K562 (cell line): ENCODE results near the gene DUSP3. TPM values are rescaled to one million over a fixed set of nuclear protein-coding genes. Genes with fewer than 3 reads are reported as not detected.
A peak's percentile ranks its signal among the peaks of the same experiment; 100 is the strongest.

Source experiments
- ATAC-seq: fragments of 200-7000 bp; cut with Tn5 transposase; 3 replicates; pipeline ENCODE4 v1.9.1; 2020; ENCODE audit warnings: moderate library complexity
- Bru-seq: library from RNA; stranded (reverse); fragments of 400-500 nt; gene quantifications from one replicate; lab custom pipeline; 2021; lab: Mats Ljungman, UMichigan
- BruChase-seq, 2 experiments: library from RNA; stranded (reverse); fragments of 400-500 nt; gene quantifications; one replicate each; lab custom pipeline; 2021; lab: Mats Ljungman, UMichigan
- BruUV-seq: library from RNA; stranded (reverse); fragments of 400-500 nt; replicated peaks from 2 replicates; lab custom pipeline; 2021; lab: Mats Ljungman, UMichigan
- CTCF ChIA-PET: fragments of 300-600 bp; formaldehyde crosslinking; extraction: SDS; loops from one replicate; lab custom pipeline; 2021; ENCODE audit warnings: low intra/inter-chr PET ratio; lab: Yijun Ruan, JAX
- POLR2A ChIA-PET: fragments of 300-600, 350-650 bp; sonication (Branson Sonifier 250); formaldehyde crosslinking; extraction: SDS; loops from one replicate; lab custom pipeline; 2021; ENCODE audit warnings: antibody characterized with exemption, inconsistent platforms; lab: Yijun Ruan, JAX
- DNase-seq, 4 experiments: peaks; one replicate each; pipeline versions ENCODE4 v3.0.0 to v3.0.0-alpha.2; 2011 to 2018; ENCODE audit warnings: low spot score in 3 of 4, mixed read lengths in 3 of 4; ENCODE audit errors: extremely low read depth in 1 of 4
- FAIRE-seq: peaks from 2 replicates; lab custom pipeline; 2011; peaks lifted over from hg19 to GRCh38; lab: Jason Lieb, UNC
- H2AFZ ChIP-seq: 2 replicates; pipeline ENCODE4 v1.6.0; 2011; ENCODE audit warnings: low read depth, low read length, control low read depth, inconsistent platforms
- H3K27ac ChIP-seq: fragments of 200-600 bp; 3 replicates; pipeline ENCODE4 v1.8.0; 2011; ENCODE audit warnings: low read depth, mild to moderate bottlenecking, control low read depth, inconsistent platforms, low read length, moderate library complexity, mixed read lengths; ENCODE audit errors: extremely low read depth
- H3K27me3 ChIP-seq, 2 experiments: fragments of 300-600 bp in 1 of 2; 2 replicates in 1 of 2; 3 replicates in 1 of 2; pipeline versions ENCODE4 v1.6.0 to v1.8.0; 2011; ENCODE audit warnings: inconsistent platforms in 2 of 2, low read length in 2 of 2, mild to moderate bottlenecking in 1 of 2, mixed read lengths in 1 of 2, moderate library complexity in 1 of 2; ENCODE audit not compliant: control insufficient read depth in 2 of 2, insufficient read depth in 2 of 2
- H3K36me3 ChIP-seq: fragments of 300-600 bp; 3 replicates; pipeline ENCODE4 v1.8.0; 2011; ENCODE audit warnings: mild to moderate bottlenecking, low read length, inconsistent platforms; ENCODE audit not compliant: control insufficient read depth, insufficient read depth
- H3K4me1 ChIP-seq, 2 experiments: fragments of 200-600 bp in 1 of 2; replicated peaks in 1 of 2; 2 replicates in 1 of 2; 3 replicates in 1 of 2; pipeline versions ENCODE4 v1.5.1 to v1.8.0; 2011; ENCODE audit warnings: inconsistent platforms in 2 of 2, low read length in 2 of 2, mild to moderate bottlenecking in 1 of 2, mixed read lengths in 1 of 2, moderate library complexity in 1 of 2; ENCODE audit not compliant: control insufficient read depth in 2 of 2, insufficient read depth in 2 of 2
- H3K4me2 ChIP-seq: 2 replicates; pipeline ENCODE4 v1.6.1; 2011; ENCODE audit warnings: low read length, control low read depth, inconsistent platforms, mixed read lengths; ENCODE audit not compliant: insufficient read depth
- H3K4me3 ChIP-seq: fragments of 200-600 bp; sonication (generic), shearing (Covaris generic); 2 replicates; pipeline ENCODE4 v1.5.1; 2016; ENCODE audit warnings: control low read depth, inconsistent platforms
- H3K79me2 ChIP-seq: fragments of 200-600 bp; 3 replicates; pipeline ENCODE4 v1.8.0; 2011; ENCODE audit warnings: low read length, inconsistent platforms; ENCODE audit not compliant: control insufficient read depth, insufficient read depth
- H3K9ac ChIP-seq, 2 experiments: 2 replicates each; pipeline versions ENCODE4 v1.6.0 to v1.6.1; 2011; ENCODE audit warnings: low read depth in 2 of 2, low read length in 2 of 2, control low read depth in 1 of 2, inconsistent platforms in 1 of 2, mild to moderate bottlenecking in 1 of 2, mixed read lengths in 1 of 2; ENCODE audit not compliant: insufficient read depth in 1 of 2
- H3K9me1 ChIP-seq: one replicate; pipeline ENCODE4 v1.6.0; 2011; ENCODE audit warnings: inconsistent platforms, mild to moderate bottlenecking, low read length, moderate library complexity; ENCODE audit not compliant: control insufficient read depth, insufficient read depth
- H3K9me3 ChIP-seq: replicated peaks from 2 replicates; pipeline ENCODE4 v1.5.1; 2011; ENCODE audit warnings: low read depth, low read length, inconsistent platforms; ENCODE audit not compliant: control insufficient read depth, insufficient read depth
- H4K20me1 ChIP-seq: replicated peaks from 2 replicates; pipeline ENCODE4 v1.6.1; 2011; ENCODE audit warnings: low read length, inconsistent platforms, mixed read lengths; ENCODE audit not compliant: control insufficient read depth, insufficient read depth
- ARHGAP35 ChIP-seq: fragments of 450-650 bp; IDR thresholded peaks from 2 replicates; pipeline ENCODE4 v1.6.1; 2018; ENCODE audit not compliant: partially characterized antibody
- ELF1 ChIP-seq: fragments of 200-800 bp; sonication (Bioruptor generic); IDR thresholded peaks from 2 replicates; pipeline ENCODE4 v1.6.1; 2016; ENCODE audit warnings: missing genetic modification characterization, missing compliant biosample characterization
- FOXK1 ChIP-seq: sonication (generic); formaldehyde crosslinking; IDR thresholded peaks from 2 replicates; pipeline ENCODE4 v1.8.0; 2022; ENCODE audit warnings: missing genetic modification reagents, mild to moderate bottlenecking, borderline replicate concordance
- KAT8 ChIP-seq: fragments of 450-650 bp; IDR thresholded peaks from 2 replicates; pipeline ENCODE4 v1.6.1; 2016; ENCODE audit warnings: low read depth, mild to moderate bottlenecking
- KLF6 ChIP-seq: fragments of 250-450 bp; sonication (Bioruptor Pico); IDR thresholded peaks from 2 replicates; pipeline ENCODE4 v1.4.0; 2020; ENCODE audit warnings: mild to moderate bottlenecking, moderate library complexity, borderline replicate concordance
- MYC ChIP-seq, 2 experiments: fragments of 250-450 bp in 1 of 2; sonication (Bioruptor Pico) in 1 of 2; IDR thresholded peaks; 2 replicates each; pipeline versions ENCODE4 v1.5.1 to v1.6.1; 2012 to 2021; ENCODE audit warnings: low read depth in 2 of 2, borderline replicate concordance in 1 of 2, improper control_type of control experiment in 1 of 2, low read length in 1 of 2, mild to moderate bottlenecking in 1 of 2, moderate library complexity in 1 of 2
- SIN3A ChIP-seq, 2 experiments: fragments of 150-350 bp in 1 of 2; IDR thresholded peaks; 2 replicates each; pipeline ENCODE4 v1.6.1; 2011 to 2016; ENCODE audit warnings: borderline replicate concordance in 2 of 2, low read depth in 2 of 2, low read length in 2 of 2, mild to moderate bottlenecking in 2 of 2, moderate library complexity in 2 of 2; ENCODE audit not compliant: control insufficient read depth in 1 of 2
- ZNF212 ChIP-seq: fragments of 450-650 bp; formaldehyde crosslinking; IDR thresholded peaks from 2 replicates; pipeline ENCODE4 v1.4.0; 2020; ENCODE audit warnings: mild to moderate bottlenecking
- WGBS: fragments of 100-300 bp; shearing (Covaris generic); methylation state at CpG from one replicate; pipeline ENCODE4 v1.1.6; 2016; ENCODE audit warnings: low coverage, mixed read lengths; ENCODE audit not compliant: insufficient coverage; ENCODE audit errors: missing lambda C conversion rate; 5-methylcytosine and 5-hydroxymethylcytosine counted together
- in situ Hi-C: fragments of 300-500 bp; cut with MboI; formaldehyde crosslinking; loops from 4 replicates; pipeline ENCODE4 v1.15.0; 2018; ENCODE audit warnings: inconsistent platforms, mixed read lengths
- intact Hi-C: fragments of 100-400 bp; cut with micrococcal nuclease; formaldehyde crosslinking; loops from 2 replicates; pipeline ENCODE4 v1.14.2; 2022
- long read RNA-seq, 3 experiments: library from polyadenylated mRNA in 2 of 3; library from RNA in 1 of 3; unstranded in 2 of 3; stranded (forward) in 1 of 3; transcript quantifications; one replicate each; pipeline ENCODE4 v2.0.0, GENCODE V29; 2019 to 2022
- polyA minus RNA-seq, 3 experiments: library from RNA; depleted of rRNA, polyadenylated mRNA; stranded (reverse); fragments of >200 nt; gene quantifications; 2 replicates each; pipeline ENCODE4 v1.2.3, GENCODE V29; 2011
- polyA plus RNA-seq, 8 experiments: library from polyadenylated mRNA; depleted of rRNA in 4 of 8; stranded (reverse) in 5 of 8; unstranded in 3 of 8; fragments of >200 nt; fragmentation: Nextera tagmentation in 2 of 8; fragmentation: Illumina TruSeq in 1 of 8; extraction: Ambion mirVana in 2 of 8; extraction: Trizol in 1 of 8; gene quantifications; 2 replicates each; pipeline versions ENCODE4 v1.2.1 to v1.2.3, GENCODE V29; 2011 to 2014; ENCODE audit warnings: inconsistent platforms in 1 of 8, missing spikeins in 1 of 8
- total RNA-seq, 7 experiments: library from RNA; depleted of rRNA in 6 of 7; stranded (reverse); fragments of >200 nt in 6 of 7; fragmentation: Illumina TruSeq in 2 of 7; extraction: Trizol in 2 of 7; gene quantifications; 2 replicates each; pipeline versions ENCODE4 v1.2.1 to v1.2.3, GENCODE V29; 2011 to 2021; ENCODE audit warnings: low replicate concordance in 1 of 7
- TF ChIP-seq, protein P1 (sequence below), 2 experiments: fragments of 450-650 bp; IDR thresholded peaks; 2 replicates each; pipeline ENCODE4 v1.6.1; 2018; ENCODE audit warnings: mild to moderate bottlenecking in 2 of 2, low read depth in 1 of 2; ENCODE audit not compliant: partially characterized antibody in 2 of 2

DUSP3 gene
- total RNA-seq (2011; cell fraction: chromatin; rRNA removed; ENCODE audit: low replicate concordance), result 10.7 and 20.7 TPM in 2 replicates
- total RNA-seq (2011; cell fraction: nucleolus; rRNA removed), result 17.7 and 19.6 TPM in 2 replicates
- 17.4 and 24.8 TPM in 2 replicates for total RNA-seq (2011; cell fraction: nucleoplasm; rRNA removed)
- total RNA-seq (2014; rRNA removed) (9.4 and 13.2 TPM in 2 replicates), total RNA-seq (2014; rRNA removed; fragmentation: Illumina TruSeq; extraction: Trizol) (11.9 and 12.3 TPM in 2 replicates), total RNA-seq (2015; rRNA removed; fragmentation: Illumina TruSeq; extraction: Trizol) (13.3 and 15.4 TPM in 2 replicates), total RNA-seq (2021) (14.4 and 15.5 TPM in 2 replicates), polyA plus RNA-seq (2011; rRNA removed) (19.8 and 20.2 TPM in 2 replicates), polyA plus RNA-seq (2014; fragmentation: Illumina TruSeq; extraction: Trizol) (13.2 and 13.6 TPM in 2 replicates), polyA plus RNA-seq (2014; fragmentation: Nextera tagmentation; extraction: Ambion mirVana) (1 to 10 TPM; 4.1 to 5.0 TPM), polyA plus RNA-seq (2014; rRNA removed) (11.9 and 13.1 TPM in 2 replicates), polyA minus RNA-seq (2011; rRNA and poly(A)+ RNA removed) (14.9 and 15.9 TPM in 2 replicates), Bru-seq, nascent RNA (percentile 68 among the genes with signal in this experiment), BruChase-seq, experiment 1, labeled RNA remaining after a 2-hour chase (percentile 62 among the genes with signal in this experiment), BruChase-seq, experiment 2, labeled RNA remaining after a 6-hour chase (percentile 69 among the genes with signal in this experiment)
- 20.3 and 21.1 TPM in 2 replicates for polyA plus RNA-seq (2011; cell fraction: cytosol; rRNA removed)
- 22.7 and 23.3 TPM in 2 replicates for polyA plus RNA-seq (2011; cell fraction: nucleus; rRNA removed)
- polyA plus RNA-seq (2012), result 11.5 and 16.7 TPM in 2 replicates
- polyA minus RNA-seq (2011; cell fraction: cytosol; rRNA and poly(A)+ RNA removed), result 16.9 and 17.3 TPM in 2 replicates
- polyA minus RNA-seq (2011; cell fraction: nucleus; rRNA and poly(A)+ RNA removed), result 11.0 and 13.8 TPM in 2 replicates
- long read RNA-seq, experiment 1, full-length matches to known transcripts, result 22 of 61 reads
- long read RNA-seq, experiment 1, partial matches to known transcripts, result 3 of 61 reads
- long read RNA-seq, experiment 1, other reads (novel, unspliced or antisense), result 36 of 61 reads
- long read RNA-seq, experiment 2, full-length matches to known transcripts, result 16 of 30 reads
- long read RNA-seq, experiment 2, partial matches to known transcripts, result 1 of 30 reads
- long read RNA-seq, experiment 2, other reads (novel, unspliced or antisense), result 13 of 30 reads
- long read RNA-seq, experiment 3, full-length matches to known transcripts, result 9 of 16 reads
- long read RNA-seq, experiment 3, partial matches to known transcripts, result 0 of 16 reads
- long read RNA-seq, experiment 3, other reads (novel, unspliced or antisense), result 7 of 16 reads

DNA sequence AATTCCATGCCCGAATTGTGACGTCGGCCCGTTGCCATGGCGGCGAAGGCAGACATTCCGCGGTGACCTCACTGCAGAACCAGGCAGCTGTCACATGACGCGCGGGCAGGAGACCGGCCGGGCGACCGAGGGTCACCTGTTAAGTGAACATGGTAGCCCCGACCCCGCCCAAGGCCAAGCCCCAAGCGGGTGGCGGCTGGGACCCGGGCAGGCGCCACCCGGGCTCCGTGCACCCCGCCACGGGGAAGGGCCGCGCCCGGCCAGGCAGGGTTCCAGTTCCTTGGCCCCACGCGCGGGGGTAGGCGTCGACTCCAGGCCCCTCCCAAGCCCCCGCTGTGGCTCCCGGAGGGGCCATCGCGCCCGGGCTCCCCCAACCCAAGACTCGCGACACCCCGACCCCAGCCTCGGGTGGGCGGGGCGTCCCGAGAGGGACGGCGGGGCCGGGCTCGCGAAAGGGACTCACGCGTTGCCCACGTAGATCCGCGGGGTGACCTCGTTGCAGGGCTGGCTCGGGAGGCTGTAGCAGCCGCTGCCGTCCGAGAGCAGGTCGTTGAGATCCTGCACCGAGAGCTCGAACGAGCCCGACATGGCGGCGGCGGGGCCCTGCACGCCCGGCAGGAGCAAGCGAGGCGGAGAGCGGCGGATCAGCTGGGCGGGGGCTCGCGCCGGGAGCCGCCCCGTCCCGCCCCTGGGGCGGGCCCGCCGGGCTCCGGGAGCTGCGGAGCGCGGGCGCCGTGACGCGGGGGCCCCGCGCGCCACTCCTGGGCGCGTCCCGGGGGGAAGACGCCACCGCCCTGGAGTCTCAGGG lies at the start of gene DUSP3:
TSS of gene DUSP3 (minus strand) at position 641 of the 808 bp plus-strand sequence. CDS start at position 588, 53 bp downstream.
- intact Hi-C loops (loop anchor here (2.0 kb wide), 1 partner anchor 68 kb away; the partner anchor contains the start of gene CD300LG), in situ Hi-C loops (no loop called here)
- H3K27me3 ChIP-seq, result peaks cover 27 to 37% of the 10 kb centered on the region in 2 experiments
- peaks cover 3% of the 10 kb centered on the region for H3K9me1 ChIP-seq
- H3K27ac ChIP-seq, result peak within 1 kb of the TSS; percentile 73; the same call in 2 of the 3 replicates
- peak within 1 kb of the TSS; percentile 84 for H3K4me2 ChIP-seq
- no peaks in the 10 kb centered on the region for H3K79me2 ChIP-seq
- peaks cover 7 to 20% of the 10 kb centered on the region in 2 experiments; a peak in 4 of 5 replicates for H3K4me1 ChIP-seq
- peaks cover 16% of the 10 kb centered on the region; the same call in 1 of the 3 replicates for H3K36me3 ChIP-seq
- DNase-seq, result peak; percentile 80 to 95 (median 94)
- peak within 1 kb of the TSS; percentile 73 for H3K4me3 ChIP-seq
- WGBS, result 1% methylated on average over 34 of the region's 100 CpGs
- CTCF ChIA-PET, result interaction anchor here (0.7 to 1.3 kb wide), 2 partner anchors 68 to 261 kb away, joined by 4 to 5 read pairs; no protein-coding TSS in a partner anchor
- peak within 1 kb of the TSS; percentile 71 to 95; a peak in 3 of 4 replicates for H3K9ac ChIP-seq
- peak within 1 kb of the TSS; percentile 96 for H2AFZ ChIP-seq
- H4K20me1 ChIP-seq, result no peaks in the 10 kb centered on the region
- ATAC-seq, result peak; percentile 99
- peak; percentile 66 for FAIRE-seq
- BruUV-seq, result no TSS peak
- no peaks in the 10 kb centered on the region for H3K9me3 ChIP-seq
- POLR2A ChIA-PET, result interaction anchor here (0.7 to 0.9 kb wide), 3 partner anchors 9 to 68 kb away, joined by 3 to 4 read pairs (median 4); no protein-coding TSS in a partner anchor
- TF ChIP-seq MYC (IDR thresholded peaks at IDR 0.05; ENCODE audit: low read depth, low read length) (peak; percentile 65), MYC (CRISPR knock-in tag; IDR thresholded peaks at IDR 0.05; ENCODE audit: borderline replicate concordance, low read depth) (no peak), ELF1 (tag) (no peak), KLF6 (CRISPR knock-in tag) (no peak), FOXK1 (CRISPR knock-in tag) (no peak), KAT8 (no peak), ARHGAP35 (no peak), ZNF212 (CRISPR knock-in tag) (no peak), SIN3A (IDR thresholded peaks at IDR 0.05; ENCODE audit: borderline replicate concordance in 2 of 2, control insufficient read depth in 1 of 2, low read depth in 2 of 2, low read length in 2 of 2) (peak; percentile 67 to 87; a peak in 1 of 4 replicates)
- TF ChIP-seq, protein P1, sequence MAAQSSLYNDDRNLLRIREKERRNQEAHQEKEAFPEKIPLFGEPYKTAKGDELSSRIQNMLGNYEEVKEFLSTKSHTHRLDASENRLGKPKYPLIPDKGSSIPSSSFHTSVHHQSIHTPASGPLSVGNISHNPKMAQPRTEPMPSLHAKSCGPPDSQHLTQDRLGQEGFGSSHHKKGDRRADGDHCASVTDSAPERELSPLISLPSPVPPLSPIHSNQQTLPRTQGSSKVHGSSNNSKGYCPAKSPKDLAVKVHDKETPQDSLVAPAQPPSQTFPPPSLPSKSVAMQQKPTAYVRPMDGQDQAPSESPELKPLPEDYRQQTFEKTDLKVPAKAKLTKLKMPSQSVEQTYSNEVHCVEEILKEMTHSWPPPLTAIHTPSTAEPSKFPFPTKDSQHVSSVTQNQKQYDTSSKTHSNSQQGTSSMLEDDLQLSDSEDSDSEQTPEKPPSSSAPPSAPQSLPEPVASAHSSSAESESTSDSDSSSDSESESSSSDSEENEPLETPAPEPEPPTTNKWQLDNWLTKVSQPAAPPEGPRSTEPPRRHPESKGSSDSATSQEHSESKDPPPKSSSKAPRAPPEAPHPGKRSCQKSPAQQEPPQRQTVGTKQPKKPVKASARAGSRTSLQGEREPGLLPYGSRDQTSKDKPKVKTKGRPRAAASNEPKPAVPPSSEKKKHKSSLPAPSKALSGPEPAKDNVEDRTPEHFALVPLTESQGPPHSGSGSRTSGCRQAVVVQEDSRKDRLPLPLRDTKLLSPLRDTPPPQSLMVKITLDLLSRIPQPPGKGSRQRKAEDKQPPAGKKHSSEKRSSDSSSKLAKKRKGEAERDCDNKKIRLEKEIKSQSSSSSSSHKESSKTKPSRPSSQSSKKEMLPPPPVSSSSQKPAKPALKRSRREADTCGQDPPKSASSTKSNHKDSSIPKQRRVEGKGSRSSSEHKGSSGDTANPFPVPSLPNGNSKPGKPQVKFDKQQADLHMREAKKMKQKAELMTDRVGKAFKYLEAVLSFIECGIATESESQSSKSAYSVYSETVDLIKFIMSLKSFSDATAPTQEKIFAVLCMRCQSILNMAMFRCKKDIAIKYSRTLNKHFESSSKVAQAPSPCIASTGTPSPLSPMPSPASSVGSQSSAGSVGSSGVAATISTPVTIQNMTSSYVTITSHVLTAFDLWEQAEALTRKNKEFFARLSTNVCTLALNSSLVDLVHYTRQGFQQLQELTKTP (IDR thresholded peaks at IDR 0.05; ENCODE audit: low read depth in 1 of 2, partially characterized antibody in 2 of 2), result no peak
